Brain microvascular endothelial cell (primary cell): ENCODE measurements around the gene WRAP53.
A peak's percentile ranks its signal among the peaks of the same experiment; 100 is the strongest.

Experiments used
- DNase-seq: peaks from one replicate; pipeline ENCODE4 v3.0.0-alpha.2; 2020
- H3K27ac ChIP-seq: fragments of 250-450 bp; sonication (Bioruptor Pico); 2 replicates; pipeline ENCODE4 v1.5.1; 2020; ENCODE audit warnings: mild to moderate bottlenecking, moderate library complexity
- H3K27me3 ChIP-seq: fragments of 250-450 bp; sonication (Bioruptor Pico); replicated peaks from 2 replicates; pipeline ENCODE4 v1.5.1; 2020; ENCODE audit warnings: mild to moderate bottlenecking
- H3K36me3 ChIP-seq: fragments of 250-450 bp; sonication (Bioruptor Pico); replicated peaks from 2 replicates; pipeline ENCODE4 v1.5.1; 2020; ENCODE audit warnings: mild to moderate bottlenecking
- H3K4me3 ChIP-seq: 2 replicates; pipeline ENCODE4 v1.5.1; 2011; ENCODE audit warnings: low read depth, mild to moderate bottlenecking, control low read depth, low read length, moderate library complexity
- in situ Hi-C: cut with HindIII; loops from 2 replicates; pipeline ENCODE4 v1.10.0; 2017; ENCODE audit warnings: low sequenced_read_pairs, low pct_ligation_motif_present
- TF ChIP-seq, protein P1 (sequence below): IDR thresholded peaks from 2 replicates; pipeline ENCODE4 v1.5.1; 2011; ENCODE audit warnings: low read depth, mild to moderate bottlenecking, moderate library complexity, low read length, control low read depth, inconsistent platforms; ENCODE audit errors: missing control alignments

Gene WRAP53

DNA sequence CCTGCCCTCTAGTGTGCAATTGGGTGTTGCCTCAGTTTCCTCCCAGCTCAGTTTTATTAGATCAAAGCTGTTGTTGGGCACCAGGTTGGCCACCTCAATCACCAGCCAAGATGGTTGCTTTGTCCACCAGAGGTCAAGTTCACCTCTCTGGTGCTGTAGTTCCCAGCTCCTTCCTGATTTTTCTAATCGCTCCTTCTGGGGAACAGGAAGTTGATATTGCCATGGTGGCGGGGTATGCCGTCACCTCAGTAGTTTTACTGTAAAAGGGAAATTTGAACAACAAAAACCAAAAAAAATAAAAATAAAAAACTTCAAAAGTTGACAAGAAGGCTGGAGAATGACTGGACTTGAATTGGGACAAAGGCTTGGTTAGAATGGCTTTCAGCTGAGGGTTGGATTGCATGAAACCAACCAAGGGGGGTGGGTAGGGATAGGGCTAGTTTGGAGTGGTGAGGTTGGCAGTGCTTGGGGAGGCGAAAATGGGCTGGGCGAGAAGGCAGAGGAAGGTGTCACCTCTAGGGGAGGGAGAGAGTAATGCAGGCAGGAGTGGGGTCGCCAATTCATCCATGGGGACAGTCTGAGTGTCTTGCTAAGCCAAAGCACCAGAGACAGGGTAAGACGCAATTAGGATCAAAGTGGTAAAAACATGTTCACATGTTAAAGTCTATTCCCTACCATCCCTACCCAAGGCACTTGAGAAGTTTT is 22.9 kb downstream of the WRAP53 start:
- H3K4me3 ChIP-seq, result no peak overlapping the region
- in situ Hi-C loops, result no loop called here
- DNase-seq, result no peak
- TF ChIP-seq, protein P1, sequence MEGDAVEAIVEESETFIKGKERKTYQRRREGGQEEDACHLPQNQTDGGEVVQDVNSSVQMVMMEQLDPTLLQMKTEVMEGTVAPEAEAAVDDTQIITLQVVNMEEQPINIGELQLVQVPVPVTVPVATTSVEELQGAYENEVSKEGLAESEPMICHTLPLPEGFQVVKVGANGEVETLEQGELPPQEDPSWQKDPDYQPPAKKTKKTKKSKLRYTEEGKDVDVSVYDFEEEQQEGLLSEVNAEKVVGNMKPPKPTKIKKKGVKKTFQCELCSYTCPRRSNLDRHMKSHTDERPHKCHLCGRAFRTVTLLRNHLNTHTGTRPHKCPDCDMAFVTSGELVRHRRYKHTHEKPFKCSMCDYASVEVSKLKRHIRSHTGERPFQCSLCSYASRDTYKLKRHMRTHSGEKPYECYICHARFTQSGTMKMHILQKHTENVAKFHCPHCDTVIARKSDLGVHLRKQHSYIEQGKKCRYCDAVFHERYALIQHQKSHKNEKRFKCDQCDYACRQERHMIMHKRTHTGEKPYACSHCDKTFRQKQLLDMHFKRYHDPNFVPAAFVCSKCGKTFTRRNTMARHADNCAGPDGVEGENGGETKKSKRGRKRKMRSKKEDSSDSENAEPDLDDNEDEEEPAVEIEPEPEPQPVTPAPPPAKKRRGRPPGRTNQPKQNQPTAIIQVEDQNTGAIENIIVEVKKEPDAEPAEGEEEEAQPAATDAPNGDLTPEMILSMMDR, result peak; percentile 42
- peaks cover 12% of the 10 kb centered on the region for H3K27me3 ChIP-seq
- no peaks in the 10 kb centered on the region for H3K36me3 ChIP-seq
- no peak overlapping the region for H3K27ac ChIP-seq

DNA sequence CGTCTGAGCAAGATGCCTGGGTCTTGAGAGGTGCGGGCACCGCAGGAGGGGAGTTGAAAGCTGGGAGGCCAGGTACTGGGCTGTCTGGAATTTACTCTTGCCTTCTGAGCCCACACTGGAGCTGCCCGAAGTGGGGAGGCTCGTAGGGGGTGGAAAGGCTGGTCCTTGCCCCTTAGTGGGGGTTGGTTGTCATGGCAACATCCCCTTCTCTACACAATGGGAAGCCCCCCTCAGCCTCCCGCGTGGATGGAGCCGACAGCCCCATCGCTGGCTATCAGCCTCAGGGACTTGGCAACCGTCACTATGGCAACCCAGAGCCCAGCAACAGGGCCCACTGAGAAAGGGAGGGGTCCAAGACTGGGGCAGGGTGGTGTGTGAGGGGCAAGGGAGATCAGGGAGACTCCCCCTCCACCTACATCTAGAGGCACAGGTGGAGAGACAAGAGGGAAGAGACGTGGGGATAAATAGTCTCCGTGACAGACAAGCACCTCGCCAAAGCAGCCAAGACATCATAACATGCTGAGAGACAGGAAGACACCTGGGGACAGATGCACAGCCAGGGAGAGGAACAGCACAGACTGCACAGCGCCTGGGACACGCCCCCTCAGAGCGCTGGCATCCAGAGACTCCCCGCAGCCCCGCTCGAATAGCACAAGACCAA is 24.0 kb downstream of the WRAP53 start:
- no peak overlapping the region for H3K27ac ChIP-seq
- H3K27me3 ChIP-seq, result peaks cover 7% of the 10 kb centered on the region
- in situ Hi-C loops, result no loop called here
- no peak overlapping the region for H3K4me3 ChIP-seq
- no peak for DNase-seq
- TF ChIP-seq, protein P1, result no peak
- H3K36me3 ChIP-seq, result no peaks in the 10 kb centered on the region

DNA sequence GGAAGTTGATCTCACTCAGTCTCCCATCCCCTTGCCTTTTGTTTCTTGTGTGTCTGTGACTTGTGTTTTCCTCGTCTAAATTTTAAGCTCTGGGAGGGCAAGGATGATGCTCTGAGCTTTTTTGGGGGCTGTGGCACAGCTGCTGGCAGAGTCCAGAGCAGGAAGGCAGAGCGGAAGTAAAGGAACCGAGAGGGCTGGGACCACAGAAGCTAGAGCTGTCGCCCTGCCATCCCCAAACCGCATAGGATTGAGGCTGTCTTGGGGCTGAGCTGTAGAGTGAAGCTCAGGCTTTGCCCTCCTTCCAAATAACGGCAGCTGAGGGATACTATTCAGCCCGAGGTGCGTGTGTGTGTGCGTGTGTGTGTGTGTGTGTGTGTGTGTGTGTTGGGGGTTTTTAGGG is 25.5 kb downstream of the WRAP53 start:
- H3K27ac ChIP-seq, result no peak overlapping the region
- in situ Hi-C loops, result no loop called here
- H3K36me3 ChIP-seq, result no peaks in the 10 kb centered on the region
- TF ChIP-seq, protein P1, result no peak
- peaks cover 13% of the 10 kb centered on the region for H3K27me3 ChIP-seq
- no peak for DNase-seq
- no peak overlapping the region for H3K4me3 ChIP-seq

DNA sequence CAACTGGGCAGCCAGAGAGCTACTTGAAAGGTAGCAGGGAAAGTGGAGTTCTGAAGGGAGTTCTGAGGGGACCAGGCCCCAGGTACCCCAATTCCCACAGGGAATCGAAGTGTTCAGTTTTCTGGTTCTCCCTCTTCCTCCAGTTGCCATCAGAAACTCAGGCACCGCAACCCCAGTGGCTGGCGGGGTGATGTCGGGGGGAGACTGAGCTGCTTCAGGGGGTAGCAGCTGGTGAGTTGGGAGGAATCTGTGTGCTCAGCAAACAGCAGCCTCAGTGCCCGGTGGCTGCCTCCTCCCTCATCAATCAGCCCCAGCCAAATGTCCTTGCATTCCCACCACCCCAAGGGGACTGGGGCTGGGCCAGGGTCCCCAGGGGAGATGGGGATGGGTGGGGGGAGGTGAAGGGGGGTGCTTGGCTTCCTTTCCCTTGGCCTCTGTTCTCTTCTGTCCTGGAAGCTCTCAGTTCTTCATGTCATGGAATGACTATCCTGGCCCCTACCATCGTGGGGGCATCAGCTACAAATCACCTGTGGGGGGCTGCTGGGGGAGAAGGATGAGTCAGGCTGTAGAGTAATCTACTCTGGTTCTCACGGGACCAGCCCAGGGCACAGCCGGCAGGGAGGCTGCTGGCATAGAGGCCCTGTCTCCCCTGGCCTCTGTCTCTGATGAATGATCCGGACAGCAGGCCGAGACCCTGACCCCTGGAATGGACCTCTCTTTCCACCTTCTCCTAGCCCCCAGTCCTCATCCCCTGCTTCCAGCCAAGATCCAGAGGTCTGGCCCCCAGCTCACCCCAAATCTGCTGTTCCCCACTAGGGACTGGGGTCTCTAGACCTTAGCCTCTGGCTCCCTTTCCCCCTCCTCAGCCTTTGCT is 26.7 kb downstream of the WRAP53 start:
- Histone ChIP-seq H3K27ac (no peak overlapping the region), H3K36me3 (no peaks in the 10 kb centered on the region), H3K27me3 (peaks cover 21% of the 10 kb centered on the region), H3K4me3 (no peak overlapping the region)
- in situ Hi-C loops, result no loop called here
- TF ChIP-seq, protein P1, result no peak
- no peak for DNase-seq

DNA sequence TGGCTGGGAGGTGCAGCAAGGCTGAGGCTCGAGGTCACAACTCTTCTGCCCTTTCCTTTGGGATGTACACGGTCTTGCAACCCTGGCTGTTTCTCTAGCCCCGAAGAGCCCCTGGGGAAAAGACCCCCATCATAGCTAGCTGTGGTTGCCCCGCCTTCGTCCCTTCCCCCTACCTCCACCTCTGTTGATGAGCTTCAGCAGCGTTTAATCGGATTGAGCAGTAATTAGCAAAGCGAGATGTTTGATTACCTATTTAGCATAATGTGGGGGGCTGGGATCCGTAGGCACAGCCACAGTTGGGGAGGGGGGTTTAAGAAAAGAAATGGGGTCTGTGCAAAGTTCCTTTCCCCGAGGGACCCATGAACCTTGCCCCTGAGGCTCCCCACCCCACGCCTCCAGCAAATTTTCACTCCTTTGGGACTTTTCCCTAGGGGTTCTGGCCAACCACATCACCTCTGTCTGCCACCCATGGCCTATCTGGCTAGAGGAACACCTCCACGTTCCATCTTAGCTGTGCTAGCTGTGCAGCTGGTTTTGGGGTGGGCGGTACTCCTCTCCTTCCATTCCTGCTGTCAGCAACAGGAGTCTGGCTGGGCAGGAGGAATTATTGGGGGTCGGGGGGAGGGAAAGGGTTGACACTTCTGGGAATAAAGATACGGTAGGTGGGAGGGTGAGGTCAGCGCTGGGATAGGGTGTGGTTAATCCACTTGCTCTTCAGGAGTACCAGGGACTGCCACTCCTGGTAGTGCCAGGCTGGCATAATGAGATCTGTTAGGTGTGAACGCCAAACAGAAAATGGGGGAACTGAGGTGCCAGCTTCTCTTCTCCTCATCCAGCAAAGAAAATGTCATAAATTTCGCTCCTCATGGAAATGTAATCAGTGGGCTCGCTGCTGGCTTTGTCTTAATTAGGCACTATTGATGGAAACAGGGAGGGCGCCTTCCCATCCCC is 27.9 kb downstream of the WRAP53 start:
- Histone ChIP-seq H3K27me3 (peaks cover 22% of the 10 kb centered on the region), H3K4me3 (peak overlapping the region; percentile 67), H3K27ac (no peak overlapping the region), H3K36me3 (no peaks in the 10 kb centered on the region)
- in situ Hi-C loops, result no loop called here
- TF ChIP-seq, protein P1, result no peak
- DNase-seq, result no peak
